NCI-H2196 (cell line): ENCODE data around the gene PRKCE.

ENCODE experiments used
- DNase-seq: peaks from one replicate; lab custom pipeline; 2025; ENCODE audit not compliant: unreplicated experiment; lab: John Stamatoyannopoulos, UW

The PRKCE gene

DNA sequence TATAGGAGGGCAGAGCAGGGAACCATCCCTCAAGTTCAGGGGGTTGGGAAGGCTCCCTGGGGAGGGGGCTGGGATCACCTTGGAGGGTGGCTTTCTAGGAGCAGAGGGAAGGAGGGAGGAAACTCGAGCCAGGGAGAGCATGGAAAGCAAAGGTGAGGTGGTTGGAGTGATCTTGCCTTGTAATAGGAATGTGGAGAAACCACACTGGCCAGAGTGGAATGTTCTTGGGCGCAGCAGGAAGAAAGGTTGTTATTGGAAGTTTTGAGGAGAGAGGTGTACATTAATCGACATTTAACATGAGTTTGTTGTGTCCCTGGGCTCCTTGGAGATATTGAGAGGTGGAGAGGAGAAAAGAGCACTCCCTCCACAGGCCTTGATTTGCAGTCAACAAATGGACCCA lies 272.2 kb downstream of the PRKCE start:
- DNase-seq = no peak

DNA sequence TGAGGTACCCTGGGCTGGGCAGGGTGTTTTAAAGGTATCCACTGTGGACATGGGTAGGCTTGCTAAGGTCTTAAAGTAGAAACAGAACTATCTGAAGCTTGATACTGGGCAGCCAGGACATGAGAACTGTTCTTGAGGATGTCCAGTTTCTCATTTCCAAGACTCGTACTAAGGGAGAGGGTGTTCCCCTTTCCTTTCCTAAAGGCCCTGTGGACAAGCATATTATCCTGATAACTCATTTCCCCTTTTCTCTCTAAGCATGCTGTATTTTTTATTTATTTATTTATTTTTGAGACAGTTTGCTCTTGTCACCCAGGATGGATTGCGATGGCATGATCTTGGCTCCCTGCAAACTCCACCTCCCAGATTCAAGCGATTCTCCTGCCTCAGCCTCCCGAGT lies 273.6 kb downstream of the PRKCE start:
- DNase-seq = no peak

DNA sequence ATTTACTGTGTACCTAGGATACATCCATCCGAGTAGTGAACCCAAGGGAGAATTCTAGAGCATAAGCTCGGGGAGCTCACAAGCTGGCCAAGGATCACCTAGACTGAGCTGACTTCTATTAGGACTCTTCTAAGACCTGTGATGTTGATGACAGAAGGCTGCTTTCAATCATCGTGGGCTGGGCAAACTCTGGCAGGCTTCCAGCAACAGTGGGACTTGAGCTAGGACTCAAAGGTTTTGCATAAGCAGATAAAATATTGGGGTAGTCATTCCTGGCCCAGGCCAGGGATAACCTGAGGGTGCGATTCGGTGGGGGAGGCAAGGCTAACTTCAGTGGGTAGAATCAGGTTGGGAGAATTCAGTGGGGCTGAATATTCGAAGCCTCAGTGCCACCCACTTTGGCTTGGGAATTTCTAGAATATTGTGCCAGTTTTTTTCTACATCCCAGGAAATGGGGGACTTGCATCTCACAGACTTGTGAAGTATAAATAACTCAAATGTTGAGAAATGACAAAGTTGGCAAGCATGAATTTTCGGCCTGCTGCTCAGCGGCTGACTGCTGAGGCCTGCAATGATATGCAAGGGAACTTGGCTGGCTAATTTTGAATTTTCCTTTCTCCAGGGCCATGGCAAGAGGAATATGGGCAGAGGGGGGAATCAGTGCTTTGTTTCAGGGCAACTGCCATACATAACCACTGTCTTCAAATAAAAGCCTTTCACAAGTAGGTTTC lies 274.3 kb downstream of the PRKCE start:
- DNase-seq = no peak

DNA sequence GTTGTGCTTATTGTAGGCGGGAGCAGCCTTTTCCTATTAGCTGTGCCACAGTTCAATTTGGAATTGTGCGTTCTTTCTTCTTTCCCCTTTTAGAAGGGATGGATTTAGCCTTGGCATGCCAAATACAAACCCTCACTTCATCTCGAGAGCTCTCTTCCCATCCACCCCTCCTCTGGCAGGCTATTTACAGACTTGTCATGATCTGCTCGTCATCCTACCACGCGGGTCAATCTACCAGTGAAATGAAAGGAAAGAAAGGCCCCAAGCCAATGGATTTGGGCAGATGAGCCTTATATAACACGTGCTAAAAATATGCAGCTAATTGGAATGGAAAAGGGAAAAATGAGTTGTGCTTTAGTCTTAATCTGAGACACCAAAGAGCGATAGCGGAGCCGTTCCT lies 277.5 kb downstream of the PRKCE start:
- DNase-seq = no peak

DNA sequence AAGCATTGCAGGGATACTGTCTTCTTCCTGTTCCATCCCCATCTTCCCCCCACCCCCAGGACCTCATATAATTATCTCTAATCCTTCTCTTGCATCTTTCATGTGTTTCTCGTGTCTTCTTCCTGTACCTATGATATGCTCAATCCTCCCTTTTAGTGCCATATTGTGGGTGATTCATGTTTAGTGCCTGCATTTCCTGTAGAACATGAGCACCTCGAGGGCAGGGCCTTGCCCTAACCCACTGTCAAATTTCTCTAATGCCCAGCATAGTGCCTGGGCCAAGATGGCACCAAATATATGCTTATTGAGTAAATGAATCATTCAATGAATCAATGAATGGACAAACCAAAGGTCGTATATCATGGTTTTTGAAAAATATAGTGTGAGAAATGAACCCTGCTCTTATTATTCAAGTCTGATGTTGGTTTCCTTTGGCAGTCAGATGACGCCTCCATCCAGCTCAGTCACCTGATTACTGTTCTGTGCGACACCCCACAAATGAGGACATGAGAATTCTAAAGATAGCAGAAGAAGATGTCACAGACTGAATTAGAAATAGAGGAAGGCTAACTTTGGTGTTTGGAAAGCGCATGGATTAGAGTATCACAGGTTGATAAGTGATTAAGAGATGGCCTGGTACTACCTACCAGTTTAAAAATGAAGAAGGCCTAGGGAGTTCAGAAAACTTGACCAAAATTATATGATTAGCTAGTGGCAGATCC lies 278.4 kb downstream of the PRKCE start:
- DNase-seq = no peak

DNA sequence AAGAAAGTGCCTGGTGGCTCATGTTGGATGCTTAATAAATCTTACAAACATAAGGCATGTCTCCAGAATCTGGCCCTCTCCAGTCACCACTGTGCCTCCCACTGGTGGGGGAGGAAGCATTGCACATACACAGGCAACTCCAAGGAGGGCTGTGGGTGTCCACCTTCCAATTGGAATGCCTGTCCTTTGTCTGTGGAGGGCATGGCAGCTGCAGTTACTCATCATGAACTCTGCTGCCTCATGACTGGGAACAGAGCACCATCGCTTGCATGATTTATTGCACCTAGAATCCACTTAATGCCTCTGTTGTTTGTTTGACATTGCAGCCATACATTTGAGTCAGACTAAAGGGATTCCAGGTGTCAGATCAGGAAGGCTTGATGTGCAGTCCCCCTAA lies 278.9 kb downstream of the PRKCE start:
- DNase-seq = no peak

DNA sequence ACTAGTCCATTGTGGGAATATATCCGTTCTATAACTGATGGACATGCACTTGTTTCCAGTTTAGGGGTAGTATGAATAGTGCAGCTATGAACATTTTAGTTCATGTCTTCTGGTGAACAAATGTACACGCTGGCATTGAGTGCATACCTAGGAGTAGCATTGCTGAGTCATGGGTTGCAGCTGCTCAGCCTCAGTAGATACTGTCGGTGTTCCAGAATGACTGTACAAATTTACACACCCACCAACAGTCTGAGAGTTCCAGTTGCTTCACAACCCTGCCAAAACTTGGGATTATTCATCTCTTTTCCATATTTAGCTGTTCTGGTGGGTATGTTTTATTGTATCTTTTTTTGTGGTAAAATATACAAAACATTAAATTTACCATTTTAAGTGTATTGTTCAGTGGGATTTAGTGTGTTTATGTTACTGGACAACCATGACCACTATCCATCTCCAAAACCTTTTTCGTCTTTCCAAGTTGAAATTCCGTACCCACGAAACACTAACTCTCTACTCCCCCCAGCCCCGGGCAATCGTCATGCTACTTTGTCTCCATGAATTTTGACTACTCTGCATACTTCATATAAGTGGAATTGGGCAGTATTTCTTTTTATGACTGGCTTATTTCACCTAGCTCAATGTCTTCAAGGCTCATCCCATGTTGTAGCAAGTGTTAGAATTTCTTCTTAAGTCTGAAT lies 281.0 kb downstream of the PRKCE start:
- DNase-seq = no peak

DNA sequence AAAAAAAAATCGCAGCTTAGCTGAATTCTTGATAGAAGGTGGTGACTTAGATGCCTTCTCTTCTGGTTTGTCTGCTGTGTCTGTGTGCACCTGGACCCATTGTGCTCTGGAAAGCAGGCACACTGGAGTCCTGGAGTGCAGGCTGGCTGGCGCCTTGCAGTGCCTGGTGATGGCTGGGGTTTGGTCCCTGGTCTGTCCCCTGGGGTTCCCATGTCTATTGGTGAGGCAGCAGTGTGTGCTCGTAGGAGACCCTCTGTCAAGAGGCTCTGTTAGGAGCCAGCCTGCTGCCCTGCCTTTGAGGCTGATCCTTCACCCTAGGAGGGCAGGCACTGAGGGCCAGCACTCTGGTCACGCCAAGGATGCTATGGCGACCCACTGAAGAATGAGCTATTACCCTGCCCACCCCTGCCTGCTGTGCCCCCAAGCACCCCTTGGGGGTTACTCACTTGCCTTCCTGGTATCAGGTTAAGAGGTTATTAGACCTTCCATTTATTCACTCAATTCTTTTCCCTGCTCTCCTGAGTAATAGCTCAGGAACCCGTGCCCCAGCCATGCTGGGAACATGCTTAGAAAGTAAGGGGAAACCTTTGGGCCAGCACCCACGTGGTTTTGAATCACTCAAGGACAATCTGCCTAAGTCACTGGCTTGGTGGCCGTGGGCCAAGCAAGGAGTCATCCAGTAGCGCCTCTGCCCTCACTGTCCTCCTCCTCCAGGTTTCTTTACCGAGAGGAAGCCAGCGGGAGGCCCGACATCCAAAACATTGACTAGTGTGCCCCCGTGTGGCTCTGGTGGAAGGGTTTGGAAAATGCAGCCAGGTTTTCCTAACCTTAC lies 284.5 kb downstream of the PRKCE start:
- peak; percentile 95 for DNase-seq

DNA sequence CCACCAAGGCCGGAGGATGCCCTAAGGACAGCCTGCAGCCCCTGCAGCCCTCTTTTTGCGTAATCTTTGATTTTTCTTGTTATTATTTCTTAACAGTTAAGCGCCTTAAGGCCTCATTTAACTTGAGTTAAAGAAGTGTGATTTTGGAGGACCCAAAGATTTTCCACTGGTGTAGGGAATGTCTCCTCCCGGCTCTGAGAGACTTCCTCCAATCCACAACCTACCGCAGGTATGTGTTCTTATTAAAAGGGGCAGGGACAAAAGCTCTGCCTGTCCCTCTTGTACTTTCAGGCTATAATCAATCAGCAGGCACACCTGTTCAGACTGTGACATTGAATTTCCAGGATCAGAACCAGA lies 285.1 kb downstream of the PRKCE start:
- no peak for DNase-seq

DNA sequence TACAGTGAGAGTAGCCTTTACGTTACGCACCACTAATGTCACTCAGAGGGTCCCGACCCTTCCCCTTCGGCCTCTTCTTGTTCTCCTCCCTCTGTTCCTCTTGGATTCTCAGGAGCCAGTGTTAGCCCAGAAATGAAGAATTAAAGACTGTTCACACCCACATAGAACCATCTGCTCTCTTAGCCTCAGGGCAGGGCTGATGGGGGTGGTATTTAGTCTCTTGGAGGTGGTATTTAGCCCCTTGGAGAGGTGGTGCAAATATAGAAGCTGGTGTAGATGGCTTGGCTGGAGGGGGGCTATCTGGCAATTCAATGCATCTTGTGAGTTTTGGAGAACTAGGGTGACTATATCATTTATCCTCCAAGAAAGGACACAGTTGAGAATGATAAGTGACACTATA lies 286.5 kb downstream of the PRKCE start:
- no peak for DNase-seq

DNA sequence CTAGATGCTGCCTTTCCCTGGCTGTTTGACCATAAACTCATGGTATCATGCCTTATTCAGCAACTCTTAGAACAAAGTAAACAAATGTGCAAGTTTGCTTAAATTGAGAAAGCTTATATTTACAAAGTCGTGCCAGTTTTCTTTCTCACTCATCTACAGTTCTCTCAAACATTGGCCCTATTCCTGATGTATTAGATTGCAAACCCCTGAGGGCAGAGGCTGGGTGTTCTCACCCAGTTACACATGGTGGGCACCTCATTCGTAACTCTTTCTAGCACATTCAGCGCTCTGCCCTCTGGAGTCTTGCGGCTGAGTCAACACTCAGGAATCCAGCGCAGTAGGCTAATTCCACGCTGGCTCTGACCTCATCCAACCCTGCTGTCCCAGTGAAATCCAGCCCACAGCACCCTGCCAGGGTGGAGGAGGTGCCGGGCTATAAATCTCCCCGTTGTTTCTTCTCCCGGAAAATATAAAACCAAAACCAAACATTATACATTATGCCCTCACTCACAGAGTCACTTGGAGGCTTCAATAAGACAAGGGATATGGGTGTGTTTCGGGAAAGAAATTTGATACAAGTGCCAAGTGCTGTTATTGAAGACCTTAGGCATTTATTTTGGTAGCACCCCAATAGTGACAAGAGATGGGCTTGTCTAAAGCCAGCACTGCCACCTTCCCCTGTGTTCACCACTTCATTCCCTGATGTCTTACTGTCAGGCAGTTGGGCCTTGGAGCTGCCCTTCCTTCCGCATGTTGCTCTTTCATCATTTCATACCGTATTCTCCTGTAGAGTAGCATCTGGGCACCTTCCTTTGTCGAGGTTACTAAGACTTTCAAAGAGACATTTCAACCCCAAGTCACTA lies 287.4 kb downstream of the PRKCE start:
- peak; percentile 40 for DNase-seq

DNA sequence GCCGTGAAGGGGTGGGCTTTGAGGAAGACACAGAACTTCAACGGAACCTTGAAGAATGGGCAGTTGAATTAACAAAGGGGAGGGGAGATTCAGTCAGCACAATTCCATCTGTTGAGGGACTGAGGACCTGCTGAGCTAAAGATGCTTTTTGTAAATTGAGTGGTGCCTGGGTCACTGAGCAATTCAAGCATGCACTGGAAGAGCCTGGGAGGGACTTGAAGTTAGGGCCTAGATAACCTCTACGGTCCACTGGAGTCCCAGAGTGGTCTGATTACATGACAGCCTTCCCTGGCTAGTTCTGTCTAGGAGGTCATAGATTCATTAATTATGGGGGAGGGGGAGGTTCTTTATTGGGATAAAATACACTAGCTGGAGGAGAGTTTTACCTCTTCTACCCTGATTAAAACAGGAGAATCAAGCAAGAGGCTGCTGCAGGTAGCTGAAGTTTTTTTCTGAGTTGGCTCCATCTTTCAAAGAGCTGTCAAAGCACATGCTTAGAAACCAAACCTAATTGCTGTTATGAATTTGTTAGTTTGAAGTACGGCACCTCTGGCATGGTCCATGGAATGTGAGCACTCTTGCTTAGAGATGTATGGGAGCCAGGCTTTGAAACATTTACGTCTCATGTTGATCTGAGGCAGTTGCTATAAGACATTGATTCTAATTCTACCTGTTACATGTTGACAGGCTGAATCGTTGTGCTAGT lies 290.2 kb downstream of the PRKCE start:
- DNase-seq = no peak

DNA sequence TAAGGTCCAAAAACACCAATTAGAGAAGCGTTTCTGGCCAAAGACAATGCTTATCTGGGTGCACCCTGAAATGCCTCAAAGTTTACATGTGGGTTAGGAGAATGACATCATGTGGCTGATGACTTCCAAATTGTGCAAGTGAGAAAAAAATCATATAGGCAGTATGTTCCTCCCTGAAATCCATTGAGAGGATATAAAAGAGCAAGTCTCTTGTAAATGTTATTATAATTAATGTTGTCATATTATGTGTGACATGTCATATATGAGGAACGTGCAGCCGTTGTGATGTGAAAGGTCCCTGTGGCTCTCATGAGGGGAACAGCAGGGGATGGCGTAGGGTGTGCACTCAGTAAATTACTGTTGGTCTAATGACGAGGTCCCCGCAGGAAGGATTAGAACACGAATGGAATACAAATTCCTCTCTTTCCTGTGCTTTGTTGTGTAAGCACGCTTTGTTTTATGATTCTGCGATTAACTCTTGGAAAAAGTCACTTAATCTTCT lies 290.8 kb downstream of the PRKCE start:
- no peak for DNase-seq

DNA sequence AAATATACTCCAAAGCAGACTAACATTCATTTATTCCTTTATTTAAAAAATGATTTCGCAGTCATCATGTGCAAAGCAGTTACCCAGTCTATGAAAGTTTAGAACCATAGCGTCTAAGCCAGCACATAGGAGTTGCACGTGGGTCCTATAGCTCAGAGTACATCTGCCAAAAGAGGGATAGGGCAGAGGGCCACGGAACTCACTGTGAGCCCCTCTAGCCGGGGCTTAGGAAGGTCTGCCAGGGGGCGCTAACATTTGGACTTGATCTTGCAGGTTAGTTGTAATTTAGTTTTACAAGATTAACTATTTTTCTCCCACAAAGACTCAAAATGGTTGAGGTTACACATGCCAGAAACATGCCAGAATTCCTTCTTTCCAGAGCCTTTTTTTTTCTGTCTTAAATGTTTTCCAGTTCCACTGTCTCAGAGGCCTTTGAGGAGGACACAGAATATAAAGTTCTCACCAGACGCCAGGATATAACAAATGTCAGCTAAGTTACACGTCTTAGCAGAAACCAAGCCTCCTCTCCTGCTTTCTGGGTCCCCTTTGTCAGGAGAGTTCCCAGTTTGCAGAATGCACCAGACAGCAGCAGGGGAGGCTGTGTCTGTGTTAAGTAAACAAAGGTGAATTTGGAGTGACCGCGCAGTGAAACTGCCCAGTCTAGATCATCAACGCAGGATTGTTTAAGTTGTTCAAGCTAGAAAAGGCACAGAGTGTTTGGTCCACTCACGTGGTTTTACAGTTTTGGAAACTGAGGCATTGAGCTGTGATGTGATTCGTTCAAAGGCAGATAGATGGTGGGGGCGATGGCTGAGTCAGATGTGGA lies 292.0 kb downstream of the PRKCE start:
- DNase-seq = no peak

DNA sequence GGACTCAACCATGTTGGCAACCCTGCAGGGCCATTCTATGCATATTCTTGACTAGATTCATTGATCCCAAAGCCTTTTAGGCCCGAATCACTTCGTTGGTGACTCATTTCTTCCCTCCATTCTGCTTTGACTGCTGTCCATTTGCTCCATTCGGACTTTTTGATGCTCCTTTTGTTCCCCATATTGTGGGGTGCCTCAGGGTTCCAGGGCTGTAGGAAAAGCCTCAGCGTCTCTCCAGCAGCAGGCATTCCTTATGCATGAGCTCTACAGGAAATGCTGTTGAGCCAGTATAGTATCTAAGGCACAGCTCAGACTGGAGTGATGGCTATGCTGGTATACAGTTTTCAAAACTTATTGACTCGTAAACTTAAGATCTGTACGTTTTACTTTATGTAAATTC lies 292.6 kb downstream of the PRKCE start:
- no peak for DNase-seq

DNA sequence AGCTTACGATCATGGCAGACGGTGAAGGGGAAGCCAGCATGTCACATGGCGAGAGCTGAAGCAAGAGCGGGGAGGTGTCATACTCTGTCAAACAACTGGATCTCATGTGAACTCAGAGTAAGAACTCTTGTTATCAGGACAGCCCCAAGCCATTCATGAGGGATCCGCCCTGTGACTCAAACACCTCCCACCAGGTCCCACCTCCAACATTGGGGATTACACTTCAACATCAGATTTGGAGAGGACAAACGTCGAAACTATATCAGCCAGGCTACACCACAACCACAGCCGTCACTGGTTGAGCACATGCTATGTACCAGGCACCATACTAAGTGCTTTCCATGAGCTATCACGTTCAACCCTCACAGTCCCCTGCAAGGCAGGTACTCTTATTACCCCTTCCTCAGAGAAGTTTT lies 293.8 kb downstream of the PRKCE start:
- no peak for DNase-seq

DNA sequence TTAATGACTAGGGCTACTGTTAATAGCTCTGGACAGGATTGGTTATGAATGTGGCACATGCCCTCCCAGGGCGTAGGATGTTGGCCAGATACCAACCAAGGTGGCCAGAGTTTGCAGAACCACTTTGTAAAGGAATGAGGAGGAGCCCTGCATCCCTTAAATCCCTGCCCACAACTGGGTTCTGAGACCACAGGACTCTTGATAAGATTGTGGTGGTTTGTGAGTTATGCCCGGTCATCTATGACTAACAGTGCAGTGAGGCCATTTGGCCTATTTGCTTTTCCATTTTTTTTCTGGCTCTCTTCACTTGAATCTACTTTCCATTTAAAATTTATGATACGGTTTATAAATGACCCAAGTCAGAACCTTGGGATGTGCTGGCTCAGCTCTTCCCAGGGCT lies 294.5 kb downstream of the PRKCE start:
- DNase-seq = no peak

DNA sequence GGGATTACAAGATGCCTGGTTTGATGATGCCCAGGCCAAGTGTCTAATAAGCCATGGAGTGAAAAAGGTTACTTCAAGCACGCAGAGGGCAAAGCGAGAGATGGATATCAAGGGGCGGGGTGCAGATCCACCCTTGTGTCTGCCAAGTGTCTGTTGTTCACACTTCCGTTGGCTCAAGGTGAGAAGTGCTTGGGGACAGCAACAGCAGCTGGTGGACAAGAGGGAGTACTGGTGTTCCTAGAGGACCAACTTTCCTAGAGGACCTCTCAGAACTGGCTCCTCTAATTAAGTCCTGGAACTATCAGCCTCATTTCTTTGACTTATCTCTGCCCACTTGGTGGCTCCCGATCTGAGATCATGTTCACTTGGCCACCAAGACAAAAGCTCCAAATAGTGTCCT lies 299.1 kb downstream of the PRKCE start:
- no peak for DNase-seq
